ENCODE results near the gene CDC20B. TPM values are rescaled to one million over a fixed set of nuclear protein-coding genes. Genes with fewer than 3 reads are reported as not detected.

CDC20B gene, protein sequence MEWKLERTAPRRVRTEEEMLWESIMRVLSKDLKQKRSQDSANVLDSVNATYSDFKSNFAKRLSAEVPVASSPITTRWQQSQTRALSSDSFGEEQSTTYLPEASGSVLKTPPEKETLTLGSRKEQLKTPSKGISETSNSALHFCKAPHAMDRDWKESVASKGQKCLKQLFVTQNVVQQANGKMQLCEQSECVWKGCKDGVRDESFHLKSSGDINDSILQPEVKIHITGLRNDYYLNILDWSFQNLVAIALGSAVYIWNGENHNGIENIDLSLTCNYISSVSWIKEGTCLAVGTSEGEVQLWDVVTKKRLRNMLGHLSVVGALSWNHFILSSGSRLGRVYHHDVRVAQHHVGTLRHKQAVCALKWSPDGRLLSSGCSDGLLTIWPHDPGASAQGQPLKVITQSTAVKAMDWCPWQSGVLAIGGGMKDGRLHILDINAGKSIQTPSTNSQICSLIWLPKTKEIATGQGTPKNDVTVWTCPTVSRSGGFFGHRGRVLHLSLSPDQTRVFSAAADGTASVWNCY
- 0.06 TPM in 1 of 2 replicates, not detected in the other for total RNA-seq

GRCh38 chr5:55172937-55173686, at the start of gene CDC20B:
Gene CDC20B, minus strand, starts transcription at chr5:55173177. Its CDS starts 177 bp downstream, at chr5:55173000.

DNA sequence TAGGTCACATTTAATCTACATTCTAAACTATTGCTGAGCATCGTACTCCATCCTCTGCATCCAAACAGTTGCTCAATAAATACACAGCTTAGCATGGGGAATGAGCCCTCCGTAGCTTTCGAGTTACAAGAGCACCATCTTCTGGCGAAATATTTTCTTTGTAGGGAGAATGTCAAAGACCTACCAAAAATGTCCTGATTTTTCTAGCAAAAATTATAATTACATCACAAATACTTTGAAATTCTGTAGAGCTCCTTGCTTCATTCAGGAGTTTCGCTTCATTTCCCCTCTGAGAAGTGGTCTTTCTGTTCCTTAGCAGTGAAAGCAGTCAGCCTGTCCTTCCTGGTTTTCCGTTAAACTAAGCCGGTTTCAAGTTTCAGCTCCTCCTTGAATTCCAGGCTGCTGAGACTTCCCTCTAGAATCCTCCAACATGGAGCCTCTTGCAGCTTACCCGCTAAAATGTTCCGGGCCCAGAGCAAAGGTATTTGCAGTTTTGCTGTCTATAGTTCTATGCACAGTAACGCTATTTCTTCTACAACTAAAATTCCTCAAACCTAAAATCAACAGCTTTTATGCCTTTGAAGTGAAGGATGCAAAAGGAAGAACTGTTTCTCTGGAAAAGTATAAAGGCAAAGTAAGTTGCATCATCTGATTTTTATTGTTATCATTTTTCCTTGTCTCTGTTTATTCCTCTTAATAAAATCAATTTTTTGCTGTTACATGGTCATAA, 13.0 kb downstream of the CDC20B start, which contains the start of gene GPX8:
GPX8 (plus strand) TSS at position 409 of the 730 bp plus-strand sequence; CDS start at position 431, 22 bp downstream.

GRCh38 chr5:55102348-55102747, 70.6 kb downstream of the CDC20B start, which contains the start of gene GZMA:
Gene GZMA, plus strand, starts transcription at chr5:55102646. Its CDS starts 37 bp downstream, at chr5:55102683.

Other genes starting within 250 kb of the CDC20B start
- 286 and 379 TPM in 2 replicates for gene ESM1, start 187.6 kb downstream of the CDC20B start, total RNA-seq
- not detected in 2 replicates for gene GZMK, start 148.9 kb downstream of the CDC20B start, total RNA-seq
- gene GZMA, start 70.5 kb downstream of the CDC20B start, total RNA-seq, result 0.13 TPM in 1 of 2 replicates, not detected in the other
- gene GPX8, start 13.0 kb downstream of the CDC20B start, total RNA-seq, result 21.9 and 35.9 TPM in 2 replicates
- not detected in 2 replicates for gene MCIDAS, start 54.1 kb upstream of the CDC20B start, total RNA-seq
- 0.06 and 0.16 TPM in 2 replicates for gene CCNO, start 60.4 kb upstream of the CDC20B start, total RNA-seq
- 16.0 and 24.7 TPM in 2 replicates for gene DHX29, start 134.5 kb upstream of the CDC20B start, total RNA-seq
- gene MTREX, start 134.8 kb upstream of the CDC20B start, total RNA-seq, result 70.3 and 126 TPM in 2 replicates